HCT116 (cell line): ENCODE measurements around the gene RPS25.

ENCODE experiments used
- EZH2 ChIP-seq: fragments of 200-600 bp; sonication (generic); IDR thresholded peaks from 2 replicates; pipeline ENCODE4 v1.6.1; 2017; ENCODE audit warnings: antibody characterized with exemption, mixed run types
- JUND ChIP-seq: IDR thresholded peaks from 2 replicates; pipeline ENCODE4 v1.6.1; 2012
- POLR2AphosphoS5 ChIP-seq: IDR thresholded peaks from 2 replicates; pipeline ENCODE4 v1.6.1; 2011; ENCODE audit warnings: mild to moderate bottlenecking, low read depth, low read length, moderate library complexity
- RAD21 ChIP-seq: IDR thresholded peaks from 2 replicates; pipeline ENCODE4 v1.6.1; 2012; ENCODE audit warnings: low read depth, mild to moderate bottlenecking
- YY1 ChIP-seq: IDR thresholded peaks from 2 replicates; pipeline ENCODE4 v1.6.1; 2011; ENCODE audit warnings: low read length, low read depth, moderate library complexity, mild to moderate bottlenecking; ENCODE audit not compliant: insufficient replicate concordance; ENCODE audit errors: extremely low read depth
- ZFX ChIP-seq: fragments of 450-650 bp; IDR thresholded peaks from 2 replicates; pipeline ENCODE4 v1.6.1; 2017
- TF ChIP-seq, protein P1 (sequence below), 3 experiments: fragments of 200-600 bp in 1 of 3; sonication (generic) in 1 of 3; IDR thresholded peaks in 2 of 3; conservative IDR thresholded peaks in 1 of 3; 2 replicates each; pipeline ENCODE4 v1.5.1; 2012 to 2017; ENCODE audit warnings: low read depth in 2 of 3, low read length in 2 of 3, antibody characterized with exemption in 1 of 3, borderline replicate concordance in 1 of 3, control low read depth in 1 of 3, mild to moderate bottlenecking in 1 of 3, mixed read lengths in 1 of 3, mixed run types in 1 of 3, moderate library complexity in 1 of 3; ENCODE audit not compliant: insufficient read depth in 1 of 3
- TF ChIP-seq, protein P2 (sequence below): IDR thresholded peaks from 2 replicates; pipeline ENCODE4 v1.6.1; 2012

DNA sequence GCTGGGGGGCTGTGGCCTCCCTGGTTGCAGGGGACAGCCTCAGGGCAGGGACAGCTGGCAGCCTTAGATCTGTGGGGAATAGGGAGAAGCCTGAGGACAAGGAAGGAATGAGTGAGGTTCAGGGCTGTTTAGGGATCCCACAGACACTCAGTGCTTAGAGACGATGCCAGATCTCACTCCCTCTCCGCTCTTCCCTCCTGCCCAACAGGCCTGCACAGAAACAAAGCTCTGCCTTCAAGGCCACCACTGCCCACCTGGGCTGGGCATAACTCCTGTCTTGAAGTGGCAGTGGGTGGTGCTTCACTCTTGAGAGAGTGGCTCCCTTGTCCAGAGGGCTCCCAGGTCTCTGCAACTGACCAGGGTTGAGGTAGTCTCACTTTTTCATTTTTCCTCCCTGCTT, 33.3 kb downstream of the RPS25 start:
- no peak for TF ChIP-seq RAD21
- no peak for TF ChIP-seq YY1
- TF ChIP-seq, protein P1, sequence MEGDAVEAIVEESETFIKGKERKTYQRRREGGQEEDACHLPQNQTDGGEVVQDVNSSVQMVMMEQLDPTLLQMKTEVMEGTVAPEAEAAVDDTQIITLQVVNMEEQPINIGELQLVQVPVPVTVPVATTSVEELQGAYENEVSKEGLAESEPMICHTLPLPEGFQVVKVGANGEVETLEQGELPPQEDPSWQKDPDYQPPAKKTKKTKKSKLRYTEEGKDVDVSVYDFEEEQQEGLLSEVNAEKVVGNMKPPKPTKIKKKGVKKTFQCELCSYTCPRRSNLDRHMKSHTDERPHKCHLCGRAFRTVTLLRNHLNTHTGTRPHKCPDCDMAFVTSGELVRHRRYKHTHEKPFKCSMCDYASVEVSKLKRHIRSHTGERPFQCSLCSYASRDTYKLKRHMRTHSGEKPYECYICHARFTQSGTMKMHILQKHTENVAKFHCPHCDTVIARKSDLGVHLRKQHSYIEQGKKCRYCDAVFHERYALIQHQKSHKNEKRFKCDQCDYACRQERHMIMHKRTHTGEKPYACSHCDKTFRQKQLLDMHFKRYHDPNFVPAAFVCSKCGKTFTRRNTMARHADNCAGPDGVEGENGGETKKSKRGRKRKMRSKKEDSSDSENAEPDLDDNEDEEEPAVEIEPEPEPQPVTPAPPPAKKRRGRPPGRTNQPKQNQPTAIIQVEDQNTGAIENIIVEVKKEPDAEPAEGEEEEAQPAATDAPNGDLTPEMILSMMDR (IDR thresholded peaks at IDR 0.05 in 2 of 3, conservative IDR thresholded peaks at IDR 0.05 in 1 of 3; ENCODE audit: borderline replicate concordance in 1 of 3, insufficient read depth in 1 of 3, low read depth in 2 of 3, low read length in 2 of 3) = no peak
- no peak for TF ChIP-seq ZFX
- TF ChIP-seq JUND = no peak
- no peak for TF ChIP-seq EZH2
- TF ChIP-seq, protein P2, sequence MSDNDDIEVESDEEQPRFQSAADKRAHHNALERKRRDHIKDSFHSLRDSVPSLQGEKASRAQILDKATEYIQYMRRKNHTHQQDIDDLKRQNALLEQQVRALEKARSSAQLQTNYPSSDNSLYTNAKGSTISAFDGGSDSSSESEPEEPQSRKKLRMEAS = no peak
- TF ChIP-seq POLR2AphosphoS5 = no peak
